ENCODE data around the gene SORBS2.

The SORBS2 gene

GRCh38 chr4:185651851-185652250, 160.1 kb downstream of the SORBS2 start:
- no peaks in the 10 kb centered on the region for H3K27me3 ChIP-seq (ENCODE audit: insufficient read depth, low read length, poor library complexity, severe bottlenecking)
- no peaks in the 10 kb centered on the region for H3F3A ChIP-seq (ENCODE audit: low read depth)
- no peak overlapping the region for H3K4me3 ChIP-seq (ENCODE audit: low read length, poor library complexity, severe bottlenecking)
- no peak for TF ChIP-seq CTCF (conservative IDR thresholded peaks at IDR 0.05; ENCODE audit: low read length)
- no peak for TF ChIP-seq EZH2phosphoT487 (IDR thresholded peaks at IDR 0.05; ENCODE audit: borderline replicate concordance)
- H3K9me2 ChIP-seq (replicated peaks; ENCODE audit: low read depth, low read length) = no peaks in the 10 kb centered on the region
- no peaks in the 10 kb centered on the region for H3K4me1 ChIP-seq (ENCODE audit: insufficient read depth, low read length, poor library complexity, severe bottlenecking)
- no peak overlapping the region for H2AFZ ChIP-seq (ENCODE audit: low read length)
- no peaks in the 10 kb centered on the region for H3K36me3 ChIP-seq (ENCODE audit: insufficient read depth, low read length)
- no peak overlapping the region for H3K9ac ChIP-seq (ENCODE audit: low read depth, low read length, poor library complexity, severe bottlenecking)
- H3K9me3 ChIP-seq (ENCODE audit: insufficient read depth, low read depth, low read length) = no peaks in the 10 kb centered on the region
- H3K79me2 ChIP-seq (ENCODE audit: insufficient read depth, low read length) = no peaks in the 10 kb centered on the region
- H4K20me1 ChIP-seq (ENCODE audit: insufficient read depth, low read length, poor library complexity, severe bottlenecking) = no peaks in the 10 kb centered on the region
- H3K4me2 ChIP-seq (ENCODE audit: low read depth, low read length, poor library complexity, severe bottlenecking) = no peak overlapping the region

DNA sequence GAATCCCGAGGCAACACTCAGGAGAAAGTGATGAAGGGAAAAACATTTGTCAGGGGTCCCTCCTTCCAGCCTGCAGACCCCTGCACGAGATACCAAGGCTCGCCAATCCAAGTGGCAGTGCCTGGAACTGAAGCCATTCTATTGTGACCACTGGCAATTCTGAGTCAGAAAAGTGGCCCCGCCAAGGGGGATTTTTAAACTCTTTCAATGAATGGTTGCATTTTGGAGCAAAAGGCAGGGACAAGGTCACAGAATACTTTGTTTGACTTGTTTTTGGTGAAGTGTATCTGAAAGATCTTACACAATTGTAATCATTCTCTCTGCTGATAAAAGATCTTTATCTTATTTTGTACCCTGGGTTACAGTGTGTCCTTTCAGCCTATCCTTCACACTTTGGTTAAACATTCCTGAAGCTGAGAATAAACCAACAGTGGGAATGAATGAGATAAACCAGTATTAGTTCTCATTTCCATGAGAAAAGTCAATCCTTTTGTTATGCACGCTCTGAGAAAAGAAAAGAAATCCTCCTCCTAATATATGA, 160.8 kb downstream of the SORBS2 start:
- Histone ChIP-seq H3K27me3 (ENCODE audit: insufficient read depth, low read length, poor library complexity, severe bottlenecking) (no peaks in the 10 kb centered on the region), H3F3A (ENCODE audit: low read depth) (no peaks in the 10 kb centered on the region), H3K36me3 (ENCODE audit: insufficient read depth, low read length) (no peaks in the 10 kb centered on the region), H3K9ac (ENCODE audit: low read depth, low read length, poor library complexity, severe bottlenecking) (no peak overlapping the region), H3K4me1 (ENCODE audit: insufficient read depth, low read length, poor library complexity, severe bottlenecking) (no peaks in the 10 kb centered on the region), H3K4me2 (ENCODE audit: low read depth, low read length, poor library complexity, severe bottlenecking) (no peak overlapping the region), H3K9me3 (ENCODE audit: insufficient read depth, low read depth, low read length) (no peaks in the 10 kb centered on the region), H3K4me3 (ENCODE audit: low read length, poor library complexity, severe bottlenecking) (no peak overlapping the region), H2AFZ (ENCODE audit: low read length) (no peak overlapping the region), H3K9me2 (replicated peaks; ENCODE audit: low read depth, low read length) (no peaks in the 10 kb centered on the region), H4K20me1 (ENCODE audit: insufficient read depth, low read length, poor library complexity, severe bottlenecking) (no peaks in the 10 kb centered on the region), H3K79me2 (ENCODE audit: insufficient read depth, low read length) (no peaks in the 10 kb centered on the region)
- TF ChIP-seq EZH2phosphoT487 (IDR thresholded peaks at IDR 0.05; ENCODE audit: borderline replicate concordance) (no peak), CTCF (conservative IDR thresholded peaks at IDR 0.05; ENCODE audit: low read length) (no peak)

DNA sequence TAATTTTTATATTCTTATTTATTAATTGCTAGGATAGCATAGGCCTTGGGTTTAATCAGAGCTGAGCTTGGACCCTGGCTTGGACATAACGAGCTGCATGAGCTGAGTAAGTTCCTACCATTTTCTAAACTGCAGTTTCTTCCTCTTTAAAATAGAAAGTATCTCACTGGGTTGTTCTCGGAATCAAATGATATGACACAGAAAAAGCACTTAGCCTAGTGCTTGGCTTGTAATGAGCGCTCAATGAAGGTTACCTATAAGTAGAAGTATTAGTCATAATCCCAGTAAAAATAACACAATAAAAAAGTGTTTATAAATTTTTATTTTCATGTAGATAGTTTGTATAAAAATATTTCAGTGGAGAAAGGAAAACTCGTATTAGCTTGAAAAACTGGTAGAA, 163.4 kb downstream of the SORBS2 start:
- Histone ChIP-seq H3F3A (ENCODE audit: low read depth) (no peaks in the 10 kb centered on the region), H3K9me3 (ENCODE audit: insufficient read depth, low read depth, low read length) (no peaks in the 10 kb centered on the region), H3K4me1 (ENCODE audit: insufficient read depth, low read length, poor library complexity, severe bottlenecking) (no peaks in the 10 kb centered on the region), H3K9me2 (replicated peaks; ENCODE audit: low read depth, low read length) (no peaks in the 10 kb centered on the region), H3K4me2 (ENCODE audit: low read depth, low read length, poor library complexity, severe bottlenecking) (no peak overlapping the region), H3K9ac (ENCODE audit: low read depth, low read length, poor library complexity, severe bottlenecking) (no peak overlapping the region), H2AFZ (ENCODE audit: low read length) (no peak overlapping the region), H3K27me3 (ENCODE audit: insufficient read depth, low read length, poor library complexity, severe bottlenecking) (no peaks in the 10 kb centered on the region), H3K79me2 (ENCODE audit: insufficient read depth, low read length) (no peaks in the 10 kb centered on the region), H3K36me3 (ENCODE audit: insufficient read depth, low read length) (no peaks in the 10 kb centered on the region), H4K20me1 (ENCODE audit: insufficient read depth, low read length, poor library complexity, severe bottlenecking) (no peaks in the 10 kb centered on the region), H3K4me3 (ENCODE audit: low read length, poor library complexity, severe bottlenecking) (no peak overlapping the region)
- TF ChIP-seq EZH2phosphoT487 (IDR thresholded peaks at IDR 0.05; ENCODE audit: borderline replicate concordance) (no peak), CTCF (conservative IDR thresholded peaks at IDR 0.05; ENCODE audit: low read length) (no peak)

Measured in Loucy (cell line).